ENCODE results near the gene AQP3. TPM values are rescaled to one million over a fixed set of nuclear protein-coding genes. Genes with fewer than 3 reads are reported as not detected.
"Not testable (repeated sequence)": the region's sequence is repeated elsewhere in the genome, so short reads cannot be mapped to it uniquely, and the experiment has no call there.

AQP3 gene
- total RNA-seq, 1 donor = 0.72 TPM

DNA sequence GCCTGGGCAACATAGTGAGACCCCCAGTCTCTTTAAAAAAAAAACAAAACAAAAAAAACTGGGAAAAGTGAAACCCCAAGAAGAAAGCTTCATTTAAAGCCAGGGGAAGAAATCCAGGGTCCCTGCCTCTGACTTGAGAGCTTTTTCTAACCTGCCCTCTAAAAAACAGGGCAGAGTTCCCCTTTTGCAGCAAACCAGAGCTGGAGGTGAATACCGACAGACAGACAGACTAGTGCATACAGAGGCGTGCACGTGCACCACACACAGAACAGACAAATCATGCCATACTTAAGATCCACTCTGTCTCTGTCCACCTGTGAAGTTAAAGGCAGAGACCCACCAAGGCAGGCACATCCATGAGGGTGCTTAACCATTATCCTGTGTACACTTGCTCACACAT is 11.7 kb upstream of the AQP3 start:
- Histone ChIP-seq H3K4me1 (ENCODE audit: insufficient read depth, low read length) (peaks cover 3% of the 10 kb centered on the region), H3K4me3 (ENCODE audit: insufficient read depth, low read length) (no peak overlapping the region), H3K27ac (ENCODE audit: low read depth, low read length) (no peak overlapping the region), H3K79me2 (ENCODE audit: insufficient read depth, low read length) (no peaks in the 10 kb centered on the region), H3K36me3 (ENCODE audit: insufficient read depth, low read length) (peaks cover 37% of the 10 kb centered on the region), H4K20me1 (ENCODE audit: insufficient read depth, low read length) (peaks cover 4% of the 10 kb centered on the region), H3K9me3 (ENCODE audit: low read depth, low read length) (no peaks in the 10 kb centered on the region), H3K27me3 (ENCODE audit: insufficient read depth, low read length) (no peaks in the 10 kb centered on the region), H2AFZ (ENCODE audit: low read length) (no peak overlapping the region), H3K4me2 (ENCODE audit: insufficient read depth, low read length) (no peak overlapping the region)
- no peak for DNase-seq (ENCODE audit: insufficient read length, low spot score, missing footprints)
- TF ChIP-seq, protein P1, sequence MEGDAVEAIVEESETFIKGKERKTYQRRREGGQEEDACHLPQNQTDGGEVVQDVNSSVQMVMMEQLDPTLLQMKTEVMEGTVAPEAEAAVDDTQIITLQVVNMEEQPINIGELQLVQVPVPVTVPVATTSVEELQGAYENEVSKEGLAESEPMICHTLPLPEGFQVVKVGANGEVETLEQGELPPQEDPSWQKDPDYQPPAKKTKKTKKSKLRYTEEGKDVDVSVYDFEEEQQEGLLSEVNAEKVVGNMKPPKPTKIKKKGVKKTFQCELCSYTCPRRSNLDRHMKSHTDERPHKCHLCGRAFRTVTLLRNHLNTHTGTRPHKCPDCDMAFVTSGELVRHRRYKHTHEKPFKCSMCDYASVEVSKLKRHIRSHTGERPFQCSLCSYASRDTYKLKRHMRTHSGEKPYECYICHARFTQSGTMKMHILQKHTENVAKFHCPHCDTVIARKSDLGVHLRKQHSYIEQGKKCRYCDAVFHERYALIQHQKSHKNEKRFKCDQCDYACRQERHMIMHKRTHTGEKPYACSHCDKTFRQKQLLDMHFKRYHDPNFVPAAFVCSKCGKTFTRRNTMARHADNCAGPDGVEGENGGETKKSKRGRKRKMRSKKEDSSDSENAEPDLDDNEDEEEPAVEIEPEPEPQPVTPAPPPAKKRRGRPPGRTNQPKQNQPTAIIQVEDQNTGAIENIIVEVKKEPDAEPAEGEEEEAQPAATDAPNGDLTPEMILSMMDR (IDR thresholded peaks at IDR 0.05; ENCODE audit: extremely low read depth, low read depth, low read length) = no peak

DNA sequence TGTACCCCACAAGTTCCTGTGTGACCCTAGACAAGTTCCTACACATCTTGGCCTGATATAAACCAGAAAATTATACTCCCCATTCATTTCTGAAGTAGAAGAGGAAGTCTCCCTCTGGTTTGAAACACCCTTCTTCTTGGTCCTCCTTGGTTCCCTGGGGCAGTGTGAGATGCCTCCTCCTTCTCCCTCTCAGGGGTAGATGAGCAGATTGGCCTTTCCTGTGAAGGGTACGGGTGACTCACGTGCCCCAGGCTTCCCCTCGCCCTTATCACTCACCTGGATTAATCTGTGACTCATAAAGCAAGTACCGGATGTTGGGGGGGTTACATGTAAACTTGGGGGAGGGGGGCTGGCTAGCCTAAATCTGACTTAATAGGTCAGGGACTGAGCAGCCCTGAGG is 11.1 kb upstream of the AQP3 start:
- H3K4me3 ChIP-seq (ENCODE audit: insufficient read depth, low read length) = no peak overlapping the region
- no peaks in the 10 kb centered on the region for H3K79me2 ChIP-seq (ENCODE audit: insufficient read depth, low read length)
- peaks cover 4% of the 10 kb centered on the region for H4K20me1 ChIP-seq (ENCODE audit: insufficient read depth, low read length)
- no peak overlapping the region for H3K4me2 ChIP-seq (ENCODE audit: insufficient read depth, low read length)
- H2AFZ ChIP-seq (ENCODE audit: low read length) = no peak overlapping the region
- H3K36me3 ChIP-seq (ENCODE audit: insufficient read depth, low read length) = peaks cover 31% of the 10 kb centered on the region
- no peak for DNase-seq (ENCODE audit: insufficient read length, low spot score, missing footprints)
- H3K27me3 ChIP-seq (ENCODE audit: insufficient read depth, low read length) = no peaks in the 10 kb centered on the region
- TF ChIP-seq, protein P1 (IDR thresholded peaks at IDR 0.05; ENCODE audit: extremely low read depth, low read depth, low read length) = no peak
- peaks cover 3% of the 10 kb centered on the region for H3K4me1 ChIP-seq (ENCODE audit: insufficient read depth, low read length)
- H3K9me3 ChIP-seq (ENCODE audit: low read depth, low read length) = no peaks in the 10 kb centered on the region
- no peak overlapping the region for H3K27ac ChIP-seq (ENCODE audit: low read depth, low read length)

DNA sequence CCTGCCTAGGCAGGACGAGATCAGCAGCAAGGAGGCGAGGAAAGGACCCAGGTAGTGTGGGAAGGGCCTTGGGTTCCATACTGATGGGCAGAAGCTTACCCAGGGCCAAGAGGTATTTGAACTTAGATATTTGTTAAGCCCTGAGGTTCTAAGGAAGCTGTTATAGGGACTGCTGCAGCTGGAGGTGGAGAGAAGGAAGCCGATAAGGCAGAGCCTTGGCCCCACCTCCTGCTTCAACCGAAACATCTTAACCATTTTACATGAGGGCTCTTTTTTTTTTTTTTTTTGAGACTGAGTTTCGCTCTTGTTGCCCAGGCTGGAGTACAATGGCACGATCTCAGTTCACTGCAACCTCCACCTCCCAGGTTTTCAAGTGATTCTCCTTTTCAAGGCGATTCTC is 8.6 kb upstream of the AQP3 start:
- Histone ChIP-seq H3K79me2 (ENCODE audit: insufficient read depth, low read length) (no peaks in the 10 kb centered on the region), H4K20me1 (ENCODE audit: insufficient read depth, low read length) (no peaks in the 10 kb centered on the region), H3K4me1 (ENCODE audit: insufficient read depth, low read length) (peaks cover 10% of the 10 kb centered on the region), H3K9me3 (ENCODE audit: low read depth, low read length) (no peaks in the 10 kb centered on the region), H3K4me3 (ENCODE audit: insufficient read depth, low read length) (no peak overlapping the region), H2AFZ (ENCODE audit: low read length) (no peak overlapping the region), H3K27ac (ENCODE audit: low read depth, low read length) (no peak overlapping the region), H3K36me3 (ENCODE audit: insufficient read depth, low read length) (peaks cover 8% of the 10 kb centered on the region), H3K4me2 (ENCODE audit: insufficient read depth, low read length) (no peak overlapping the region), H3K27me3 (ENCODE audit: insufficient read depth, low read length) (no peaks in the 10 kb centered on the region)
- TF ChIP-seq, protein P1 (IDR thresholded peaks at IDR 0.05; ENCODE audit: extremely low read depth, low read depth, low read length) = no peak
- no peak for DNase-seq (ENCODE audit: insufficient read length, low spot score, missing footprints)

DNA sequence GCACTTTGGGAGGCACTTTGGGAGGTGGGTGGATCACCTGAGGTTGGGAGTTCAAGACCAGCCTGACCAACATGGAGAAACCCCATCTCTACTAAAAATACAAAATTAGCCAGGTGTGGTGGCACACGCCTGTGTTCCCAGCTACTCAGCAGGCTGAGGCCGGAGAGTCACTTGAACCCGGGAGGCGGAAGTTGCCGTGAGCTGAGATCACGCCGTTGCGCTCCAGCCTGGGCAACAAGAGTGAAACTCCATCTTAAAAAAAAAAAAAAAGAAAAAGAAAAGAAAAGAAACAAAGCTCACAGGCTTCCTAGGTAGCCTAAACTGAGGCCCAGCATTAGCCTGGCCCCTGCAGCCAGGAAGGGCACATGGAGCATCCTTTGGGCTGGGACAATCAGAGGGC is 8.1 kb upstream of the AQP3 start:
- H3K36me3 ChIP-seq (ENCODE audit: insufficient read depth, low read length); H3K9me3 ChIP-seq (ENCODE audit: low read depth, low read length); H3K4me3 ChIP-seq (ENCODE audit: insufficient read depth, low read length); H3K4me2 ChIP-seq (ENCODE audit: insufficient read depth, low read length); H3K79me2 ChIP-seq (ENCODE audit: insufficient read depth, low read length); H3K27ac ChIP-seq (ENCODE audit: low read depth, low read length); H3K4me1 ChIP-seq (ENCODE audit: insufficient read depth, low read length); H3K27me3 ChIP-seq (ENCODE audit: insufficient read depth, low read length); H2AFZ ChIP-seq (ENCODE audit: low read length); H4K20me1 ChIP-seq (ENCODE audit: insufficient read depth, low read length): not testable (repeated sequence)
- peak; percentile 23 for DNase-seq (ENCODE audit: insufficient read length, low spot score, missing footprints)

DNA sequence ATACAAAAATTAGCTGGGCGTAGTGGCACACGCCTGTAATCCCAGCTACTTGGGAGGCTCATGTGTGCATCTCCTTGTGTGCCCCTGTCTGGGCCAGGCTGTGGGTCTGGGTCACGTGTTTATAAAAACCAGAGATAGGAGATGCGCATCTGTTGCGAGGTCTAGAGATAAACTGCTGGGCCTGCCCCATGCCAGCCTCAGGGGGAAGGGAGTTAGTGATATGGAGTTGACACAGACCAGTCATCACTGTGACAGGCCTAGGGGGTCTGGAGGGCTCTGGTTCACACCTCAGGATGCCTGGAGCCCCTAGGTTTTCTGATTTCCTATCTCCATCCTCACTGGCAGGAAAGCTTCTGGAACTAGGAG is 7.3 kb upstream of the AQP3 start:
- not testable (repeated sequence) for DNase-seq (ENCODE audit: insufficient read length, low spot score, missing footprints)

More for the DNA sequence above, 7.3 kb upstream of the AQP3 start:
- H3K9me3 ChIP-seq (ENCODE audit: low read depth, low read length); H3K79me2 ChIP-seq (ENCODE audit: insufficient read depth, low read length); H3K4me1 ChIP-seq (ENCODE audit: insufficient read depth, low read length); H2AFZ ChIP-seq (ENCODE audit: low read length); H4K20me1 ChIP-seq (ENCODE audit: insufficient read depth, low read length); H3K27me3 ChIP-seq (ENCODE audit: insufficient read depth, low read length); H3K27ac ChIP-seq (ENCODE audit: low read depth, low read length); H3K36me3 ChIP-seq (ENCODE audit: insufficient read depth, low read length); H3K4me3 ChIP-seq (ENCODE audit: insufficient read depth, low read length); H3K4me2 ChIP-seq (ENCODE audit: insufficient read depth, low read length): not testable (repeated sequence)

All from osteoblast (primary cell).